Astrocyte (in vitro differentiated cells and primary cell): ENCODE data around the gene CRYZ. TPM values are rescaled to one million over a fixed set of nuclear protein-coding genes. Genes with fewer than 3 reads are reported as not detected.

Source experiments
- DNase-seq: peaks from one replicate; pipeline ENCODE4 v3.0.0-alpha.2; 2010; ENCODE audit warnings: low read depth
- FAIRE-seq: peaks from 2 replicates; lab custom pipeline; 2011; peaks lifted over from hg19 to GRCh38; lab: Jason Lieb, UNC
- H2AFZ ChIP-seq: 2 replicates; pipeline ENCODE4 v1.6.0; 2012; ENCODE audit warnings: low read depth, low read length, inconsistent platforms
- H3K27ac ChIP-seq: 2 replicates; pipeline ENCODE4 v1.5.1; 2011; ENCODE audit warnings: low read depth, low read length, inconsistent platforms
- H3K27me3 ChIP-seq: 2 replicates; pipeline ENCODE4 v1.6.0; 2011; ENCODE audit warnings: low read length, inconsistent platforms; ENCODE audit not compliant: insufficient read depth
- H3K36me3 ChIP-seq: 2 replicates; pipeline ENCODE4 v1.5.1; 2011; ENCODE audit warnings: low read length, inconsistent platforms; ENCODE audit not compliant: insufficient read depth
- H3K4me1 ChIP-seq: 2 replicates; pipeline ENCODE4 v1.5.1; 2011; ENCODE audit warnings: low read length, inconsistent platforms; ENCODE audit not compliant: insufficient read depth
- H3K4me2 ChIP-seq: 2 replicates; pipeline ENCODE4 v1.6.0; 2012; ENCODE audit warnings: low read length, inconsistent platforms
- H3K4me3 ChIP-seq: 2 replicates; pipeline ENCODE4 v1.5.1; 2011; ENCODE audit warnings: low read depth, mild to moderate bottlenecking, low read length, inconsistent platforms; ENCODE audit not compliant: insufficient read depth
- H3K79me2 ChIP-seq: 2 replicates; pipeline ENCODE4 v1.6.0; 2012; ENCODE audit warnings: mild to moderate bottlenecking, low read length, inconsistent platforms; ENCODE audit not compliant: insufficient read depth
- H3K9ac ChIP-seq: 2 replicates; pipeline ENCODE4 v1.6.0; 2012; ENCODE audit warnings: mild to moderate bottlenecking, low read length, inconsistent platforms
- H3K9me3 ChIP-seq: 2 replicates; pipeline ENCODE4 v1.5.1; 2012; ENCODE audit warnings: low read depth, mild to moderate bottlenecking, low read length, inconsistent platforms; ENCODE audit not compliant: insufficient read depth
- H4K20me1 ChIP-seq: 2 replicates; pipeline ENCODE4 v1.6.0; 2012; ENCODE audit warnings: low read length, inconsistent platforms; ENCODE audit not compliant: insufficient read depth
- H3K27ac Mint-ChIP-seq: one replicate; pipeline ENCODE4 v1.8.0; 2021; ENCODE audit warnings: mild to moderate bottlenecking, mixed read lengths; ENCODE audit not compliant: unreplicated experiment
- H3K27me3 Mint-ChIP-seq: one replicate; pipeline ENCODE4 v1.8.0; 2021; ENCODE audit warnings: low read depth, mixed read lengths; ENCODE audit not compliant: unreplicated experiment
- H3K36me3 Mint-ChIP-seq: one replicate; pipeline ENCODE4 v1.8.0; 2021; ENCODE audit warnings: low read depth, mixed read lengths; ENCODE audit not compliant: unreplicated experiment
- H3K4me1 Mint-ChIP-seq: one replicate; pipeline ENCODE4 v1.8.0; 2021; ENCODE audit warnings: low read depth, mixed read lengths; ENCODE audit not compliant: unreplicated experiment
- H3K4me3 Mint-ChIP-seq: one replicate; pipeline ENCODE4 v1.8.0; 2021; ENCODE audit warnings: mild to moderate bottlenecking, moderate library complexity, mixed read lengths; ENCODE audit not compliant: unreplicated experiment
- H3K9me3 Mint-ChIP-seq: one replicate; pipeline ENCODE4 v1.8.0; 2021; ENCODE audit warnings: mild to moderate bottlenecking, mixed read lengths; ENCODE audit not compliant: unreplicated experiment
- EZH2 ChIP-seq: IDR thresholded peaks from 2 replicates; pipeline ENCODE4 v1.6.1; 2012; ENCODE audit warnings: mild to moderate bottlenecking, low read length, inconsistent platforms; ENCODE audit not compliant: insufficient read depth
- total RNA-seq: library from RNA; stranded (reverse); gene quantifications from 2 replicates; pipeline ENCODE4 v1.2.1, GENCODE V29; 2021
- TF ChIP-seq, protein P1 (sequence below): IDR thresholded peaks from 2 replicates; pipeline ENCODE4 v1.5.1; 2011; ENCODE audit warnings: low read depth, mild to moderate bottlenecking, inconsistent platforms, low read length, moderate library complexity; ENCODE audit not compliant: insufficient read depth

Gene CRYZ
- total RNA-seq, 1 donor from 2014 or later = 31.0 TPM

DNA sequence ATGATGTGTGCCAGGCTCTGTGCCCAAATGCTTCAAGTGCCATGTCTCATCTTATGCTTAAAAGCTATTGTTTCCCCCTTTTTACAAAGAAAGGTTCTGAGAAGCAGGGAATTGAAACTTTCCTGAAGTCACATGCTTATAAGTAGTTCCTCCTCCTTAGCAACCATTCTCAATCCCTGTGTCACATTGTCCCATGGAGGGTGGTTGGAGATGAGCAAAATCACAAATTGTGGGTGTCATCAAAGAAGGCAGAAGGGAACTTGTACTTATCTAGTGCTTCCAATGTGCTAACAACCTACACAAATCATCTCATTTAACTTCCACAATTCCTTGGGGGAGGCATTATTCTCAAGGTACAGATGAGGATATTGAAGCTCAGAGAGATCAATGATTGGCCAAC is 49.2 kb downstream of the CRYZ start:
- Histone ChIP-seq H3K9ac (no peak overlapping the region), H2AFZ (no peak overlapping the region), H3K4me1 (no peaks in the 10 kb centered on the region), H3K27ac (no peak overlapping the region), H3K36me3 (no peaks in the 10 kb centered on the region), H3K79me2 (no peaks in the 10 kb centered on the region), H3K27me3 (no peaks in the 10 kb centered on the region), H3K9me3 (no peaks in the 10 kb centered on the region), H3K4me3 (no peak overlapping the region), H3K4me2 (no peak overlapping the region), H4K20me1 (no peaks in the 10 kb centered on the region)
- Mint-ChIP-seq H3K9me3 (no peaks in the 10 kb centered on the region), H3K27ac (no peak overlapping the region), H3K4me3 (no peak overlapping the region), H3K36me3 (no peaks in the 10 kb centered on the region), H3K4me1 (no peaks in the 10 kb centered on the region), H3K27me3 (no peaks in the 10 kb centered on the region)
- TF ChIP-seq EZH2 = no peak
- TF ChIP-seq, protein P1, sequence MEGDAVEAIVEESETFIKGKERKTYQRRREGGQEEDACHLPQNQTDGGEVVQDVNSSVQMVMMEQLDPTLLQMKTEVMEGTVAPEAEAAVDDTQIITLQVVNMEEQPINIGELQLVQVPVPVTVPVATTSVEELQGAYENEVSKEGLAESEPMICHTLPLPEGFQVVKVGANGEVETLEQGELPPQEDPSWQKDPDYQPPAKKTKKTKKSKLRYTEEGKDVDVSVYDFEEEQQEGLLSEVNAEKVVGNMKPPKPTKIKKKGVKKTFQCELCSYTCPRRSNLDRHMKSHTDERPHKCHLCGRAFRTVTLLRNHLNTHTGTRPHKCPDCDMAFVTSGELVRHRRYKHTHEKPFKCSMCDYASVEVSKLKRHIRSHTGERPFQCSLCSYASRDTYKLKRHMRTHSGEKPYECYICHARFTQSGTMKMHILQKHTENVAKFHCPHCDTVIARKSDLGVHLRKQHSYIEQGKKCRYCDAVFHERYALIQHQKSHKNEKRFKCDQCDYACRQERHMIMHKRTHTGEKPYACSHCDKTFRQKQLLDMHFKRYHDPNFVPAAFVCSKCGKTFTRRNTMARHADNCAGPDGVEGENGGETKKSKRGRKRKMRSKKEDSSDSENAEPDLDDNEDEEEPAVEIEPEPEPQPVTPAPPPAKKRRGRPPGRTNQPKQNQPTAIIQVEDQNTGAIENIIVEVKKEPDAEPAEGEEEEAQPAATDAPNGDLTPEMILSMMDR = no peak
- DNase-seq = no peak
- FAIRE-seq = no peak

- no peak for FAIRE-seq
- TF ChIP-seq, protein P1 = no peak
- TF ChIP-seq EZH2 = no peak
- H2AFZ ChIP-seq = no peak overlapping the region
These were observed 51.0 kb downstream of the CRYZ start for GRCh38 chr1:74681851-74682250.

GRCh38 chr1:74681449-74681848 is 51.4 kb downstream of the CRYZ start:
- H3K36me3 ChIP-seq = no peaks in the 10 kb centered on the region
- no peaks in the 10 kb centered on the region for H3K9me3 ChIP-seq
- no peak overlapping the region for H3K27ac ChIP-seq
- H3K27me3 ChIP-seq = no peaks in the 10 kb centered on the region
- no peaks in the 10 kb centered on the region for H3K36me3 Mint-ChIP-seq
- H3K4me3 Mint-ChIP-seq = no peak overlapping the region
- no peak for TF ChIP-seq EZH2
- TF ChIP-seq, protein P1 = no peak
- no peak for DNase-seq
- no peak overlapping the region for H3K27ac Mint-ChIP-seq
- no peak overlapping the region for H3K9ac ChIP-seq
- H3K9me3 Mint-ChIP-seq = no peaks in the 10 kb centered on the region
- H3K4me2 ChIP-seq = no peak overlapping the region
- no peaks in the 10 kb centered on the region for H3K27me3 Mint-ChIP-seq
- no peaks in the 10 kb centered on the region for H3K79me2 ChIP-seq
- no peak overlapping the region for H3K4me3 ChIP-seq
- H3K4me1 ChIP-seq = no peaks in the 10 kb centered on the region
- no peak overlapping the region for H2AFZ ChIP-seq
- FAIRE-seq = no peak
- no peaks in the 10 kb centered on the region for H4K20me1 ChIP-seq
- H3K4me1 Mint-ChIP-seq = no peaks in the 10 kb centered on the region

More at GRCh38 chr1:74681851-74682250, 51.0 kb downstream of the CRYZ start:
- Histone ChIP-seq H3K9me3 (no peaks in the 10 kb centered on the region), H4K20me1 (no peaks in the 10 kb centered on the region), H3K79me2 (no peaks in the 10 kb centered on the region), H3K27ac (no peak overlapping the region), H3K4me2 (no peak overlapping the region), H3K9ac (no peak overlapping the region), H3K4me3 (no peak overlapping the region), H3K36me3 (no peaks in the 10 kb centered on the region), H3K4me1 (no peaks in the 10 kb centered on the region), H3K27me3 (no peaks in the 10 kb centered on the region)
- Mint-ChIP-seq H3K27ac (no peak overlapping the region), H3K9me3 (no peaks in the 10 kb centered on the region), H3K36me3 (no peaks in the 10 kb centered on the region), H3K27me3 (no peaks in the 10 kb centered on the region), H3K4me3 (no peak overlapping the region), H3K4me1 (no peaks in the 10 kb centered on the region)
- DNase-seq = no peak
